ENCODE results near the gene DNMBP.
A peak's percentile ranks its signal among the peaks of the same experiment; 100 is the strongest.

Gene DNMBP, protein sequence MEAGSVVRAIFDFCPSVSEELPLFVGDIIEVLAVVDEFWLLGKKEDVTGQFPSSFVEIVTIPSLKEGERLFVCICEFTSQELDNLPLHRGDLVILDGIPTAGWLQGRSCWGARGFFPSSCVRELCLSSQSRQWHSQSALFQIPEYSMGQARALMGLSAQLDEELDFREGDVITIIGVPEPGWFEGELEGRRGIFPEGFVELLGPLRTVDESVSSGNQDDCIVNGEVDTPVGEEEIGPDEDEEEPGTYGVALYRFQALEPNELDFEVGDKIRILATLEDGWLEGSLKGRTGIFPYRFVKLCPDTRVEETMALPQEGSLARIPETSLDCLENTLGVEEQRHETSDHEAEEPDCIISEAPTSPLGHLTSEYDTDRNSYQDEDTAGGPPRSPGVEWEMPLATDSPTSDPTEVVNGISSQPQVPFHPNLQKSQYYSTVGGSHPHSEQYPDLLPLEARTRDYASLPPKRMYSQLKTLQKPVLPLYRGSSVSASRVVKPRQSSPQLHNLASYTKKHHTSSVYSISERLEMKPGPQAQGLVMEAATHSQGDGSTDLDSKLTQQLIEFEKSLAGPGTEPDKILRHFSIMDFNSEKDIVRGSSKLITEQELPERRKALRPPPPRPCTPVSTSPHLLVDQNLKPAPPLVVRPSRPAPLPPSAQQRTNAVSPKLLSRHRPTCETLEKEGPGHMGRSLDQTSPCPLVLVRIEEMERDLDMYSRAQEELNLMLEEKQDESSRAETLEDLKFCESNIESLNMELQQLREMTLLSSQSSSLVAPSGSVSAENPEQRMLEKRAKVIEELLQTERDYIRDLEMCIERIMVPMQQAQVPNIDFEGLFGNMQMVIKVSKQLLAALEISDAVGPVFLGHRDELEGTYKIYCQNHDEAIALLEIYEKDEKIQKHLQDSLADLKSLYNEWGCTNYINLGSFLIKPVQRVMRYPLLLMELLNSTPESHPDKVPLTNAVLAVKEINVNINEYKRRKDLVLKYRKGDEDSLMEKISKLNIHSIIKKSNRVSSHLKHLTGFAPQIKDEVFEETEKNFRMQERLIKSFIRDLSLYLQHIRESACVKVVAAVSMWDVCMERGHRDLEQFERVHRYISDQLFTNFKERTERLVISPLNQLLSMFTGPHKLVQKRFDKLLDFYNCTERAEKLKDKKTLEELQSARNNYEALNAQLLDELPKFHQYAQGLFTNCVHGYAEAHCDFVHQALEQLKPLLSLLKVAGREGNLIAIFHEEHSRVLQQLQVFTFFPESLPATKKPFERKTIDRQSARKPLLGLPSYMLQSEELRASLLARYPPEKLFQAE (N-terminal part only)

DNA sequence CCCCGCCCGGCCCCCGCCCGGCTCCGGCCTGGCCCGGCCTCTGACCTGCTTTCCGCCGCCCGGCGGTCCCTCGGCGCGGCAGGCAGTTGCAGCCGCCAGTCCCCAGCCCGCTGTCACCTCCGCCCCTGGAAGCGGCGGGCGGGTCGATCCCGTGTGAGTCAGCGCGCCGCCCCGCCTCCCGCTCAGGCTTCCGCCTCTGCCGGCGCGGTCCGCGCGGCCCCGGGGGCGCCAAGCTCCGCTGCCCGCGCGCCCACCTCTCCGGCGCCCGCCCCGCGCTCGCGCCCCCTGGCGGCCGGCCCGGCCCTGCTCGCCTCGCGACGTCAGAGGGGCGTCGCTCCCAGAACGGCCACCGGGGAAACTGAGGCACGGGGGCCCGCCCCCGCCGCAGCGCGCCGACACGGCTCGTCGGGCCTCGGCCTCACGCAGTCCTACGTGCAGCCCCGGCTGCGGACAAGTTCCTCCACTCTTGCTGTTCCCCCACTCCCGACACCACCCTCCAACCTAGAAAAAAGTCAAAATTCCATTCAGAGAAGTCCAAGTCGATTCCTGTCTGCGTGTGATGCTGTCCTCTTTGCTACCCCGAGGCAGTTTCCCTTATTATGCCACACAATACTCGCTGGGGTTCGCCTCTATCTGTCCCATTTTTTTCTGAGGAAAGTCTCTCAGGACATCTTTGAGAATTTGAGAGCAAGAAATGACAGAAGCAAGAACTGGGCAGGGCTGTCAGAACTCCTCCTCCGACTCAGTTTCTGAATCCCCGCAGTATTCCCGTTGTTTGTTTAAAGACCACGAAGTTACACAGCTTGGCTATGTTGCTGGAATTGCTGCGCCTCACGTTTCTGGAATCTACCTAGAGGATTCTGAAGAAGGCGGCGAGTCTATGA lies at the start of gene DNMBP:
Gene DNMBP, minus strand, starts transcription at position 155 of the 884 bp plus-strand sequence. CDS start 37,823 bp downstream, outside the sequence.
- DNase-seq (ENCODE audit: low read depth, low spot score): no peak

DNA sequence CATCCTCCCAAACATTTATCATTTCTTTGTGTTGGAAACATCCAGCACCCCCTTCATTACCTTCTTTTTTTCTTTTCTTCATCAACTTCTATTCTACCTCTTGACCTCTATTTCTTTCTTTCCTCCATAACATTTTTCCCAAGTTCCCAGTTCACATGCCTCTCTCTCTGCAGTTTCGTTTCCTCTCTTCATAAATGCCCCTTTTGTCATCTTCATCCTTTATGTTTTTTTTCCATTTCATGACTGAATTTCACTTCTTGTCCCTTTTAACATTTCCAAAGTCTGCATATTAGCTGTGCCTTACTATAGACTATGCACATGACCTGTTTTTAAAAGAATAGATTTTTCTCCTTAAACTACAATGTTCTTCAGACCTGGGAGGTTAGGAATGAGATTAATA lies 48.2 kb upstream of the DNMBP start:
- DNase-seq (ENCODE audit: low read depth, low spot score): no peak

DNA sequence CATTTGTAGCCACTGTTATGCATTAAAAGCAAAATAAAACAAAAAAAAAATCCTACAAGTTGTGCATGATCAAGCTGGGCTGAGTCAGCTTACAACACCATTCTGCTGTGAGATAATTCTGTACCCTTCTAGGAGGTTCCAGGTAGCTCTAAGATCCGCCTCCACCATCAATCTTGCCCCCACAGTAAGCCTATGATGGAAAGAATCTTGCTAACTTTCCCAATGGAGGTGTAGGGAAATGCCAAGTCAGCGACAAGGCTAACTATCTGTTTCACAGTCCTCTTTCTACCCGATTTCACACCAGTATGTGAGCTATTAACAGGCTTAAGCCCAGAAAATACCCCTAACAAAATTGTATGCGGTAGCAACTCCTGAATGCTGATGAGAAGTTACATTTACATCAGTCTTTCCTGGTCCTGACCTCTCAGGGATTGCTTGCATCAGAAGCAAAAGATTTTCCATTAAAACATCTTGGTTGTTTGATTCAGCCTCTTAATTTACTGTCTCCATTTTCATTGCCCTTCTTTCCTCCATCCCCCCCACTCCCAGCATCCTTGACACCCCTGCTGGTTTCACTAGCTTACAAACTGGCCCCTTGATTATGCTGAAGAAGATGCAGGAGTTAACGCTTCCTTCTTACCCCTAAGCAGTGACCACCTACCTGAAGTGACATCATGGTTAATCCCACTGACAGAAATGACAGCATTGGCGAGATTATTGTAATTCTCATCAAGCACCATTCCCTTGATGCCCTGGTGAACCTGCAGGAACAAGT lies 44.1 kb upstream of the DNMBP start:
- DNase-seq (ENCODE audit: low read depth, low spot score): no peak

DNA sequence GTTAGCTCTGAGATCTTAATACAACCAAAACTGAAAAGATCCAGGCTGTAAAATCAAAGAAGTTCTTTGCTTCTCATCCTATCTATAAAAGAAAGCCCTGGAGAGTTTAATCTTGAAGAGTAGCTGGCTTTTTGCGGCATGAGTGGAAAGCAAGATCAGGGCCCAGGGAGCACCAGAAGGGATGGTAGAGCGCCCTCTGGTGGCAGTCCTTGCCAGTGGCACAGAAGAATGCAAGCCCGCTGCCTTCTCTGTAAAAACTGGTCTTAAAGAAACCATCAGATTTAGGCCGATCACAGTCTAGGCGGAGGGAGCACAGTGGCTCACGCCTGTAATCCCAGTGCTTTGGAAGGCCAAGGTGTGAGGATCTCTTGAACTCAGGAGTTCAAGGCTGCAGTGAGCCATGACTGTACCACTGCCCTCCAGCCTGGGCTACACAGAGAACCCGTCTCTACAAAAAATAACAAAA lies 36.3 kb upstream of the DNMBP start:
- peak; percentile 73 for DNase-seq (ENCODE audit: low read depth, low spot score)

DNA sequence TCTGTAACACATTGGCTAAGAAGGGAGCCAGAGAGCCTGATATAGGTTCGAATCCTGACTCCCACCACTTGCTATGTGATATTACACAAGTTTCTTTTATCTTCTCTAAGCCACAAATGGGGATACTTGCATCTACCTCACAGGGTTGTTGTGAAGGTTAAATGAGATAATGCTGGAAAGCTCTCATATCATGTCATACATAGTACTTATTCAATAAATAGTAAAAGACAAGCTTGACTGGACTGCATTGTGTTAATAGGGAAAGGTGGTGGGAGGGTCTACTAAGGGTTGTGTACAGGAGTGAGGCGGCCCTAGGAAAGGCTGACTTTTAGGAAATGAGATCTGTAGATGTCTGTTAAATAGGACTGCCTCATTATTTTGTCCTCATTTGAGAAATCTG lies 35.8 kb upstream of the DNMBP start:
- no peak for DNase-seq (ENCODE audit: low read depth, low spot score)

DNA sequence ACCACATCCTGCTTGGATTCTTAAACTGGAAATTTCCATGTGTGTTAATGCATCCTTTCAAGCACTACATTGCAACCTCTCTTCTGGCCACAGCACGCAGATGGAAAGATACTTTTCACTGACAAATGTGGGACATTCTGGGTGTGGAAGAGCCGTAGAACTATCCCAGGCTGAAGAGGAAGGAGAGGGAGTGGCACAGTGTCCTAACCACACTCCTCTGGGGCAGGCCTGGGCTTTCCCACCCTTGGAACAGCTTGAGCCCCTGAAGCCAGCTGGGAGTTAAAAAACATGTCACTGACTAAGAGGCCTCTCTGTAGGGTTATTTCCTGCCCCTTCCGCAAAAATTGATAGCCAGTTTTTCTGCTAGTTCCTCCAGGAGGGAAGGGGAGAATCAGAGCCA lies 34.0 kb upstream of the DNMBP start:
- peak; percentile 59 for DNase-seq (ENCODE audit: low read depth, low spot score)

DNA sequence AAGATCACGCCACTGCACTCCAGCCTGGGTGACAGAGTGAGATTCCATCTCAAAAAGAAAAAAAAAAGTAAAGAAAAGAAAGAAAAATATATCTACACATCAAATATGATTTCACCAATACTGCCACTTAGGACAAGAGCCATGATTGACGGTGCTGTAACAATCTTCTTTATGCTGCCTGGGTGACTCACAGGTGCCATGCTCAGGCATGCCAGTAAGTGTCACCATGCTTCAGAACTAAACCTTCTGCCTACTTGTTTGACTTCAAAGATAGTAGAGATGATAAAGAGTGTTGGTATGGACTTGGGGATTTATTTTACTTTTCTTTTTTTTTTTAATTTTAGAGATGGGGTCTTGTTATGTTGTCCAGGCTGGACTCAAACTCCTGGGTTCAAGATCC lies 33.6 kb upstream of the DNMBP start:
- no peak for DNase-seq (ENCODE audit: low read depth, low spot score)

DNA sequence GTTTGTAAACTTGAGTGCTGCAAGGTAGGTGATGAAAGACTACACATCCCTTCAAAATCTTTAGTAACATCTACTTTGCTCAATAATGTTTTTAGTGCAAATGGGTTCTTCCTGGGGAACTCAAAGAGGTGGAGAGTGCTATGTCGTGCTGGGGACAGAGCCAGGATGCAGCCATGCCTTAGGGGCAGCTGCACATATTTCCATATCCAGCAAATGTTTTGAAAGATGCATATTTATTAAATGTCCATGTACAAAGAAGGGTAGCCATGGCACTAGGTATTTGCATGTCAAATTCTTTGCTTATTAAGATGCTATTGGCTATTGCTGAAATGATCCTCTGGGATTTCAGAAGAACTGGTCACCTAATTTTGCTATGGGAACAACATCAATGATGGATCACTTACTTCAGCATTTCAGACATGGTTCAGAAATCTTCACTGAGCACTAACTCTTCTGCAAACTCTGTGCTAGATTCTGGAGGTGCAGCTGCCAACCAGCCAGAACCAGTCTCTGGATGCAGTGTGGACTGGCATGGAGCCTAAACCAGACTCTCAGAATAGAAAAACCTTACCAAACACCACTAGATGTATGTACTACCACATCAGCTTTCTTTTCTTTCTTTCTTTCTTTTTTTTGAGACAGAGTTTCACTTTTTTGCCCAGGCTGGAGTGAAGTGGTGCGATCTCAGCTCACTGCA lies 31.7 kb upstream of the DNMBP start:
- no peak for DNase-seq (ENCODE audit: low read depth, low spot score)

DNA sequence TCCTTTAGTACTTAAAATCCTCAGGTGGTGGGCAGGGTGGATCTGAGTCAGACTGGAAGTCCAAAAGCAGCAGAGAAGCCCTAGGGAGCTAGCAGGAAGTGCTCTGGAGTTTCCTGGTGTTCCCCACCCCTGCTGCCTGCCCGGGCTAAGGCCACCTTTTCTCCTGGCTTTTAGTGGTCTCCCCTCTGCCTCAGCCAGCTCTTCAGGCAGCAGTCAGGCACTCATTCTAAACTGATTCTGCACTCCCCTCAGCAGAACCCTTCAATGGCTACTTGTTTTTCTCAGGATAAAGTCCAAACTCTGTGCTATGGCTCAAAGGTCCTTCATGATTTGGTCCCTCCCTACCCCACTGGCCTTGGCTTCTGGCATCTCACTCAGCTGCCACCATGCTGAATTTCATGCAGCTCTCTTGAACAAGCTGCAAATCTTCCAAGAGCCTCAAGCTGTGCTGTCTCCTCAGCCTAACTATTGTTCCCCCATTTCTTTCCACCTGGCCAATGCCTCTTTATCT lies 28.9 kb upstream of the DNMBP start:
- DNase-seq (ENCODE audit: low read depth, low spot score): no peak

DNA sequence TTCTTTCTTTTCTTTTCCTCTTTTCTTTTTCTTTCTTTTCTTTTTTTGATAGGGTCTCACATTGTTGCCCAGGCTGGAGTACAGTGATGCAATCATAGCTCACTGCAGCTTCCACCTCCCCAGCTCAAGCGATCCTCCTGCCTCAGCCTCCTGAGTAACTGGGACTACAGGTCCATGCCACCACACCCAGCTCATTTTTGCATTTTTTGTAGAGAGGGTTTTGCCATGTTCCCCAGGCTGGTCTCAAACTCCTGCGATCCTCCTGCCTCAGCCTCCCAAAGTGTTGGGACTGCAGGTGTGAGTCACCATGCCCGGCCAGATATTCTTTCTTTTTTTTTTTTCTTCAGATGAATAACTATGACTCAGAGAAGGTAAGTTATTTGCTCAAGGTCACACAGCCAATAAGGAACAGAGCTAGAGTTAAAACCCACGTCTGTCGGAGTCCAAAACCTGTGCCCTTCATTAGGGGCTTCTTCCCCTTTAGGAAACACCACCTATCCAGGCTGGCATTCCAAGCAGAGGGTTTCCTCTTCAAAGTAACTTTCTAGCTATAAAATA lies 28.1 kb upstream of the DNMBP start:
- DNase-seq (ENCODE audit: low read depth, low spot score): no peak

DNA sequence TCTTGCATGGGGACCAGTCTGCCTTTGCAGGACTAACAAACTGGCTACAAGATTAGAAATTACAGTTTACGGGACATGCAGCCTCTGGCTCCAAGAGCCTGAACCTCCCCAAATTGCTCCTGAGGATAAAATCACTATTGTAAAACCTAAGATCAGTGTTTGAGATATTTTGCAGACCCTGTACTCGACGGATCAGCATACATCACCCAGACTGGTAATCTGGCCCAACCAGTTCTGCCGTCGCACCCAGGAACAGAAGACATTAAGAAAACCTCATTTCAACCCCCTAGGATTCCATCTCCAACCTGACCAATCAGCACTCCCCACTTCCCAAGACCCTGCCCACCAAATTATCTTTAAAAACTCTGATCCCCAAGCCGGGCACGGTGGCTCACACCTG lies 27.1 kb upstream of the DNMBP start:
- DNase-seq (ENCODE audit: low read depth, low spot score): no peak

DNA sequence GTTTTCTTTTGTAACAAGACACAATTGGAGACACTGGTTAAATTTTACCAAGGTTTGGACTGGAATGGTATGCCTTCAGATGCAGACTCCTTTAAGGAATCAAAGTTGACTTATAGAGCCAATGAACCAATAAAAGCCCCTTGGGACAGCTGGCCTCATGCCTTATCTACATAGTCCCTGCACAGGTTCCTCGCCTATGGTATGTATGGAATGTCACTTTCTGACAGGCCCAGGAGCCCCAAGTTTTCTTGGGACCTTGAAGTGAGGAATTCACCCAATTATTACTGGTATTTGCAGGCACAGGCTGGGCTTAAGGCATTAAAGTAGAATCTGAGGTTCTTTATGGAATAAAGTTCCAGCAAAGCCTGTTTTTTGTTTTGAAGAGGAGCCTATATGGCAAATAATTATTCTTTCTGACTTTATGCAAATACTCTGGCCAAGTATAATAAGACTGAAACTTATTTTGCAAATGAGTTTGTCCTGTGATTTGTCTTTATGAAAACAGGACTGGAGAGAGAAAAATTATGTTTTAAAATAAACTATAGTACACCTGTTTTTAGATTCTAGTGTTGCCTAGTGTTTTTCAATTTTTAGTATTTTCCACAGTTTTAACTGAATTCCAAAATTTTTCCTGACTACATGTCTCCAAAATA lies 24.1 kb upstream of the DNMBP start:
- no peak for DNase-seq (ENCODE audit: low read depth, low spot score)

DNA sequence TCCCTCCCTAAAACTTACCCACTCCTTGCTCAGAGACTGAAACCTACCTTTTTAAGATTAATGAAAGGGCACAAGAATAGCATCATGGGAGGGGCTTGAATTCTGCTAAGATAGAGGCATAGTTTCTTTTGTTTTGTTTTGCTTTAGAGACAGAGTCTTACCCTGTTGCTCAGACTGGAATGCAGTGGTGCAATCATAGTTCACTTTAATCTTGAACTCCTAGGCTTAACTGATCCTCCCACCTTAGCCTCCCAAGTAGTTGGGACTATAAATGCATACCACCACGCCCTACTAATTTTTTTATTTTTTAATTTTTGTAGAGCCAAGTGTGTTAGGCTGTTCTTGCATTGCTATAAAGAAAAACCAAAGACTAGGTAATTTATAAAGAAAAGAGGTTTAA lies 17.7 kb upstream of the DNMBP start:
- no peak for DNase-seq (ENCODE audit: low read depth, low spot score)

DNA sequence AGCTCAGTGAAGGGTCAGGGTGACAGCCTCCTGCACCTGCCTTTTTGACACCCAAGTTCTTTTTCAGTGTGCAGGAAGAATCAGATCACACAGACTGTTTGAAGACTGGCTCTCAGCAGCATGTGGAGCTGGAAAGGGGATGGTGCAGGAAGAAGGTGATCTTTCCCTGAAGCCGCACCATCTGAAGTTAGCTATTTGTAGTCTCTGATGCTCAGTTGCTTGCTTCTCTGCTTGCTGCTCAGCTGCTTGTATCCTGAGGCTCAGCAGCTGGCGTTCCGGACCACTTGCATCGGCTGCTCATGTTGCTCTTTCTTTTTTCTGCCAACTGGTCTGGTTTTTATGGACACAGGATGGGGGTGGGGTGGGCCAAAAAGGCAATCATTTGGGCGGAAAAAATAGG lies 15.8 kb upstream of the DNMBP start:
- DNase-seq (ENCODE audit: low read depth, low spot score): no peak

DNA sequence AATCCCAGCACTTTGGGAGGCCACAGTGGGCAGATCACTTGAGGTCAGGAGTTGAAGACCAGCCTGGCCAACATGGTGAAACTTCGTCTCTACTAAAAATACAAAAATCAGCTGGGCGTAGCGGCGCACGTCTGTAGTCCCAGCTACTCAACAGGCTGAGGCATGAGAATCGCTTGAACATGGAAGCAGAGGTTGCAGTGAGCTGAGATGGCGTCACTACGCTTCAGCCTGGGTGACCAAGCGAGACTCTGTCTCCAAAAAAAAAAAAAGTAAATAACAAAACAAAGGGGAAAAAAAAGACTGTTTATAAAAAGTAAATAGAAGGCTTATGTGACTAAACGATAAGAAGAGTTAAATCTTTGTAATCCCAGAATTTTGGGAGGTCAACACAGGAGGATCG lies 15.0 kb upstream of the DNMBP start:
- DNase-seq (ENCODE audit: low read depth, low spot score): no peak

DNA sequence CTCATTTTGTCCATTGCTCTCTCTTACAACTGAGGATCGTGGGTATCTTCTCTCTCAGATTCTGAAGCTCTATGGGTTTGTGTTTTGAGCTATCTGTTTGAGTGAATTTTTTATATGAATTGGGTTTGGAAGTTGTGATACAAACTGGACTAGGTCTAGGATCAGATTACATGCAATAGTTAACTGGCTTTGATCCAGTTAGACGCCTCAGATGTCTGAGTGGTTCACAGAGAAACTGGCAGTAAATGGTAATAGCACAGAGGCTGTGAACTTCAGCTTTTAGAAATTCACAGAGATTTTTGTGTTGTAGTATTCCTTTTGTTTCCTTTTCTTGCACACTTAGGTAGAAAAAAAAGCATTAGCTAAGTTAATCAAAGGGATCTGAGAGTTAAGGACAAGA lies 12.7 kb upstream of the DNMBP start:
- DNase-seq (ENCODE audit: low read depth, low spot score): no peak

DNA sequence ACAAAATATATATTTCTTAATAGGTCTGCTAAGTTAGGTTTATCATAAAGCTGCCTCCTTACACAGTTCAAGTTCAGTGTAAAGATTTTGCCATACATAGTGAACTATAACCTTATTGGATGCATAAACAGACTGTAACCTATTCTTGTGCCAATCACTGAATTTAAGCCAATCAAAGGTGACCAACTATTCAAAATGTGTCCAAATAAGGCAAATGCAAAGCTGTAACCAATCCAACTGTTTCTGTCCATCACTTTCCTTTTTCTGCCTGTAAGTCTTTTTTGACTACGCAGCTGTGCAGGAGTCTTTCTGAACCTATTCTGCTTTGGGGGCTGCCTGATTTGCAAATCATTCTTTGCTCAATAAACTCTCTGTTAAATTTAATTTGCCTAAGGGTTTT lies 11.6 kb upstream of the DNMBP start:
- no peak for DNase-seq (ENCODE audit: low read depth, low spot score)

DNA sequence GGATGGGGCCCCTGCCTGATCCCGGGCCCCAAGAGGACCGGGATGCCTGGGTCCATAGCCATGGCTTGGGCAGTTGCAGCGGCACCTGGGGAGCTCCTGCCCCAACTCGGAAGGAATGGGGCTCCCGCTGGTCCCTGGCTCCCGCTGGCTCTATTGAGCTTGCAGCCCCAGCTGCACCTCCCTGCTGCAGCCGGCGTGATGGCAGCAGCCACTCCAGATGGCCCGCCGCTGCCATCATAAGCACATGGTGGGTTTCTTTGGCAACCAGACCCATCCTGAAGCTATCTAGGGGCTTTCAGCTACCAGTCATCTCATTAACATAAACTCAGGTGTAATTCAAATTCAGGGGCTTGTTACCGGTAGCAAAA lies 11.1 kb upstream of the DNMBP start:
- DNase-seq (ENCODE audit: low read depth, low spot score): no peak

Measured in smooth muscle cell of the brain vasculature (primary cell).